ENCODE data around the gene IL6R.

Gene IL6R

GRCh38 chr1:154416471-154417337, 11.6 kb downstream of the IL6R start:
- Histone ChIP-seq H3K27me3 (replicated peaks; ENCODE audit: control insufficient read depth, insufficient read depth, low read length) (no peaks in the 10 kb centered on the region), H3K4me3 (replicated peaks; ENCODE audit: low read depth, low read length) (no peak overlapping the region), H3K36me3 (ENCODE audit: control insufficient read depth, insufficient read depth, low read length) (no peaks in the 10 kb centered on the region)
- no peak for DNase-seq (ENCODE audit: extremely low read depth, insufficient read length)
- TF ChIP-seq CTCF (IDR thresholded peaks at IDR 0.05; ENCODE audit: insufficient read depth, low read length, poor library complexity, severe bottlenecking) = no peak

GRCh38 chr1:154417338-154417608, 12.1 kb downstream of the IL6R start:
- H3K27me3 ChIP-seq (replicated peaks; ENCODE audit: control insufficient read depth, insufficient read depth, low read length) = no peaks in the 10 kb centered on the region
- no peak for DNase-seq (ENCODE audit: extremely low read depth, insufficient read length)
- H3K4me3 ChIP-seq (replicated peaks; ENCODE audit: low read depth, low read length) = no peak overlapping the region
- no peaks in the 10 kb centered on the region for H3K36me3 ChIP-seq (ENCODE audit: control insufficient read depth, insufficient read depth, low read length)
- TF ChIP-seq CTCF (IDR thresholded peaks at IDR 0.05; ENCODE audit: insufficient read depth, low read length, poor library complexity, severe bottlenecking) = no peak

- Histone ChIP-seq H3K27me3 (replicated peaks; ENCODE audit: control insufficient read depth, insufficient read depth, low read length) (no peaks in the 10 kb centered on the region), H3K36me3 (ENCODE audit: control insufficient read depth, insufficient read depth, low read length) (no peaks in the 10 kb centered on the region), H3K4me3 (replicated peaks; ENCODE audit: low read depth, low read length) (no peak overlapping the region)
- no peak for TF ChIP-seq CTCF (IDR thresholded peaks at IDR 0.05; ENCODE audit: insufficient read depth, low read length, poor library complexity, severe bottlenecking)
- no peak for DNase-seq (ENCODE audit: extremely low read depth, insufficient read length)
Observed at GRCh38 chr1:154418062-154418921, 13.1 kb downstream of the IL6R start.

GRCh38 chr1:154418923-154419619, 13.9 kb downstream of the IL6R start:
- no peak for DNase-seq (ENCODE audit: extremely low read depth, insufficient read length)
- Histone ChIP-seq H3K4me3 (replicated peaks; ENCODE audit: low read depth, low read length) (no peak overlapping the region), H3K27me3 (replicated peaks; ENCODE audit: control insufficient read depth, insufficient read depth, low read length) (no peaks in the 10 kb centered on the region), H3K36me3 (ENCODE audit: control insufficient read depth, insufficient read depth, low read length) (no peaks in the 10 kb centered on the region)
- TF ChIP-seq CTCF (IDR thresholded peaks at IDR 0.05; ENCODE audit: insufficient read depth, low read length, poor library complexity, severe bottlenecking) = no peak

- peak; percentile 62 for DNase-seq (ENCODE audit: extremely low read depth, insufficient read length)
- H3K27me3 ChIP-seq (replicated peaks; ENCODE audit: control insufficient read depth, insufficient read depth, low read length) = no peaks in the 10 kb centered on the region
Observed at GRCh38 chr1:154419620-154420571, 14.8 kb downstream of the IL6R start.

More at GRCh38 chr1:154419620-154420571, 14.8 kb downstream of the IL6R start:
- Histone ChIP-seq H3K4me3 (replicated peaks; ENCODE audit: low read depth, low read length) (no peak overlapping the region), H3K36me3 (ENCODE audit: control insufficient read depth, insufficient read depth, low read length) (no peaks in the 10 kb centered on the region)
- no peak for TF ChIP-seq CTCF (IDR thresholded peaks at IDR 0.05; ENCODE audit: insufficient read depth, low read length, poor library complexity, severe bottlenecking)
